ENCODE data around the gene REST. TPM values are rescaled to one million over a fixed set of nuclear protein-coding genes. Genes with fewer than 3 reads are reported as not detected.
A peak's percentile ranks its signal among the peaks of the same experiment; 100 is the strongest.

Gene REST
- total and polyA plus RNA-seq, 8 donors = 3.1 to 79.7 (median 37.1) TPM

GRCh38 chr4:56973336-56973735, 65.6 kb downstream of the REST start:
- H3K27me3 ChIP-seq = no peaks in the 10 kb centered on the region
- no peak for TF ChIP-seq EP300 (IDR thresholded peaks at IDR 0.05)
- no peak for TF ChIP-seq POLR2A (IDR thresholded peaks at IDR 0.05)
- TF ChIP-seq POLR2AphosphoS5 (IDR thresholded peaks at IDR 0.05) = no peak
- TF ChIP-seq CTCF (IDR thresholded peaks at IDR 0.05) = no peak
- peaks cover 38 to 64% (median 62%) of the 10 kb centered on the region in 4 donors for H3K36me3 ChIP-seq
- DNase-seq = no peak
- H3K27ac ChIP-seq = no peak overlapping the region
- no peak overlapping the region for H3K4me3 ChIP-seq
- intact Hi-C loops (cut with DNase I; ENCODE audit: low total_unique reads) = no loop called here
- peaks cover 15 to 35% (median 28%) of the 10 kb centered on the region in 4 donors for H3K4me1 ChIP-seq
- H3K9me3 ChIP-seq = peaks cover 3 to 14% (median 8%) of the 10 kb centered on the region in 4 donors
- WGBS, 5 donors = 95 to 98% (median 97%) methylated on average over 3 of the region's 3 CpGs

GRCh38 chr4:56976283-56976836, 68.7 kb downstream of the REST start:
- peak overlapping the region; percentile 73 to 99 (median 96) for H3K4me3 ChIP-seq
- no peak for TF ChIP-seq EP300 (IDR thresholded peaks at IDR 0.05)
- no peak for TF ChIP-seq CTCF (IDR thresholded peaks at IDR 0.05)
- TF ChIP-seq POLR2AphosphoS5 (IDR thresholded peaks at IDR 0.05) = no peak
- TF ChIP-seq POLR2A (IDR thresholded peaks at IDR 0.05) = no peak
- no peaks in the 10 kb centered on the region for H3K27me3 ChIP-seq
- peak overlapping the region; percentile 88 to 94 (median 93) for H3K27ac ChIP-seq
- intact Hi-C loops (cut with DNase I; ENCODE audit: low total_unique reads) = loop anchor here (5.0 kb wide), 1 partner anchor 69 kb away; the partner anchor contains the start of gene REST
- H3K9me3 ChIP-seq = peaks cover 3 to 14% (median 8%) of the 10 kb centered on the region in 4 donors
- WGBS, 5 donors = 0 to 4% (median 2%) methylated on average over 6 to 35 of the region's 35 CpGs
- peaks cover 23 to 34% (median 33%) of the 10 kb centered on the region in 4 donors for H3K36me3 ChIP-seq
- DNase-seq = peak in 1 of 2 donors; percentile 27
- H3K4me1 ChIP-seq = peaks cover 31 to 54% (median 47%) of the 10 kb centered on the region in 4 donors

- peak overlapping the region; percentile 88 to 94 (median 93) for H3K27ac ChIP-seq
- peaks cover 3 to 14% (median 8%) of the 10 kb centered on the region in 4 donors for H3K9me3 ChIP-seq
- peak; percentile 80 to 90 for DNase-seq
- H3K4me3 ChIP-seq = peak overlapping the region; percentile 73 to 99 (median 96)
- 0 to 1% (median 0%) methylated on average over 1 to 46 of the region's 46 CpGs for WGBS, 5 donors
- peaks cover 35 to 59% (median 49%) of the 10 kb centered on the region in 4 donors for H3K4me1 ChIP-seq
- intact Hi-C loops (cut with DNase I; ENCODE audit: low total_unique reads) = loop anchor here (5.0 kb wide), 1 partner anchor 70 kb away; the partner anchor contains the start of gene REST
- H3K27me3 ChIP-seq = no peaks in the 10 kb centered on the region
- TF ChIP-seq EP300 (IDR thresholded peaks at IDR 0.05) (no peak), POLR2AphosphoS5 (IDR thresholded peaks at IDR 0.05) (peak in 1 of 3 donors; percentile 51), POLR2A (IDR thresholded peaks at IDR 0.05) (no peak), CTCF (IDR thresholded peaks at IDR 0.05) (no peak)
- H3K36me3 ChIP-seq = peaks cover 23 to 29% (median 27%) of the 10 kb centered on the region in 4 donors
Measured at GRCh38 chr4:56976837-56977320, 69.2 kb downstream of the REST start.

- H3K4me1 ChIP-seq = peaks cover 41 to 65% (median 52%) of the 10 kb centered on the region in 4 donors
- H3K36me3 ChIP-seq = peaks cover 17 to 23% (median 22%) of the 10 kb centered on the region in 4 donors
- WGBS, 5 donors = 0 to 1% (median 1%) methylated on average over 33 to 51 of the region's 51 CpGs
- intact Hi-C loops (cut with DNase I; ENCODE audit: low total_unique reads) = loop anchor here (5.0 kb wide), 1 partner anchor 70 kb away; the partner anchor contains the start of gene REST
- H3K4me3 ChIP-seq = peak within 1 kb of the TSS; percentile 73 to 99 (median 96)
- DNase-seq = peak; percentile 99
- peak within 1 kb of the TSS; percentile 89 to 94 (median 93) for H3K27ac ChIP-seq
- peaks cover 3 to 12% (median 7%) of the 10 kb centered on the region in 4 donors for H3K9me3 ChIP-seq
- no peaks in the 10 kb centered on the region for H3K27me3 ChIP-seq
- TF ChIP-seq POLR2AphosphoS5 (IDR thresholded peaks at IDR 0.05) (peak; percentile 90 to 92 (median 92)), POLR2A (IDR thresholded peaks at IDR 0.05) (peak in 1 of 4 donors; percentile 26), EP300 (IDR thresholded peaks at IDR 0.05) (no peak), CTCF (IDR thresholded peaks at IDR 0.05) (no peak)
Measured at GRCh38 chr4:56977321-56978012, 69.8 kb downstream of the REST start, which contains the start of gene NOA1. Gene NOA1, minus strand, starts transcription at chr4:56977606. Its CDS starts 21 bp downstream, at chr4:56977585.
